Glutamatergic neuron (in vitro differentiated cells): ENCODE data around the gene ARPC1A. TPM values are rescaled to one million over a fixed set of nuclear protein-coding genes. Genes with fewer than 3 reads are reported as not detected.
"Not testable (repeated sequence)": the region's sequence is repeated elsewhere in the genome, so short reads cannot be mapped to it uniquely, and the experiment has no call there.

Source experiments
- DNase-seq: peaks from one replicate; pipeline ENCODE4 v3.0.0; 2022
- H3K27ac Mint-ChIP-seq: one replicate; pipeline ENCODE4 v1.8.0; 2020; ENCODE audit warnings: mild to moderate bottlenecking, mixed read lengths, inconsistent platforms; ENCODE audit not compliant: unreplicated experiment
- H3K27me3 Mint-ChIP-seq: one replicate; pipeline ENCODE4 v1.8.0; 2020; ENCODE audit warnings: mild to moderate bottlenecking, moderate library complexity, mixed read lengths, inconsistent platforms; ENCODE audit not compliant: unreplicated experiment
- H3K36me3 Mint-ChIP-seq: one replicate; pipeline ENCODE4 v1.8.0; 2020; ENCODE audit warnings: mild to moderate bottlenecking, mixed read lengths, inconsistent platforms; ENCODE audit not compliant: unreplicated experiment
- H3K4me1 Mint-ChIP-seq: one replicate; pipeline ENCODE4 v1.8.0; 2020; ENCODE audit warnings: mild to moderate bottlenecking, low read depth, mixed read lengths, inconsistent platforms; ENCODE audit not compliant: unreplicated experiment
- H3K4me3 Mint-ChIP-seq: one replicate; pipeline ENCODE4 v1.8.0; 2020; ENCODE audit warnings: mild to moderate bottlenecking, mixed read lengths, inconsistent platforms; ENCODE audit not compliant: unreplicated experiment
- H3K9me3 Mint-ChIP-seq: one replicate; pipeline ENCODE4 v1.8.0; 2020; ENCODE audit warnings: mild to moderate bottlenecking, moderate library complexity, mixed read lengths, inconsistent platforms; ENCODE audit not compliant: unreplicated experiment
- total RNA-seq: library from RNA; stranded (reverse); fragmentation: NEBNext Ultra II Directional; extraction: Animal tissue kit (Norgen Biotek cat#: 25700); gene quantifications from one replicate; pipeline ENCODE4 v1.2.1, GENCODE V29; 2021; ENCODE audit not compliant: unreplicated experiment
- TF ChIP-seq, protein P1 (sequence below): fragments of 200-600 bp; sonication (generic); IDR thresholded peaks from one replicate; pipeline ENCODE4 v1.5.0; 2021; ENCODE audit not compliant: partially characterized antibody, unreplicated experiment

ARPC1A gene
- total RNA-seq, 1 donor from 2014 or later = 173 TPM

DNA sequence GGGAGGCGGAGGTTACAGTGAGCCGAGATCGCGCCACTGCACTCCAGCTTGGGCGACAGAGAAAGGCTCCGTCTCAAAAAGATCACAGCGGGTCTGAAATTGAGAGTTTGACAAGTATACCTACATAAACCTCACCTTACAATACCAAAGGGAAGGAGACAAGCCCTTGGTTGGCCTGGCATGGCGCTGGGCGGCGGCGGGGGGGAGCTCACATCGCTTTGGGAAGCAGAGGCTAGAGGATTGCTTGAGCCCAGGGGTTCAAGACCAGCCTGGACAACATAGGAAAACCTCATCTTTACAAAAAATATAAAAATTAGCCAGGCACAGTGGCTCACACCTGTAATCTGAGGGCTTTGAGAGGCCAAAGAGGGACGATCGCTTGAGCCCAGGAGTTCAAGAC is 1.1 kb upstream of the ARPC1A start:
- DNase-seq = no peak
- peak overlapping the region; percentile 84 for H3K27ac Mint-ChIP-seq
- H3K4me3 Mint-ChIP-seq = peak overlapping the region; percentile 89
- H3K36me3 Mint-ChIP-seq = no peaks in the 10 kb centered on the region
- peaks cover 9% of the 10 kb centered on the region for H3K9me3 Mint-ChIP-seq
- TF ChIP-seq, protein P1, sequence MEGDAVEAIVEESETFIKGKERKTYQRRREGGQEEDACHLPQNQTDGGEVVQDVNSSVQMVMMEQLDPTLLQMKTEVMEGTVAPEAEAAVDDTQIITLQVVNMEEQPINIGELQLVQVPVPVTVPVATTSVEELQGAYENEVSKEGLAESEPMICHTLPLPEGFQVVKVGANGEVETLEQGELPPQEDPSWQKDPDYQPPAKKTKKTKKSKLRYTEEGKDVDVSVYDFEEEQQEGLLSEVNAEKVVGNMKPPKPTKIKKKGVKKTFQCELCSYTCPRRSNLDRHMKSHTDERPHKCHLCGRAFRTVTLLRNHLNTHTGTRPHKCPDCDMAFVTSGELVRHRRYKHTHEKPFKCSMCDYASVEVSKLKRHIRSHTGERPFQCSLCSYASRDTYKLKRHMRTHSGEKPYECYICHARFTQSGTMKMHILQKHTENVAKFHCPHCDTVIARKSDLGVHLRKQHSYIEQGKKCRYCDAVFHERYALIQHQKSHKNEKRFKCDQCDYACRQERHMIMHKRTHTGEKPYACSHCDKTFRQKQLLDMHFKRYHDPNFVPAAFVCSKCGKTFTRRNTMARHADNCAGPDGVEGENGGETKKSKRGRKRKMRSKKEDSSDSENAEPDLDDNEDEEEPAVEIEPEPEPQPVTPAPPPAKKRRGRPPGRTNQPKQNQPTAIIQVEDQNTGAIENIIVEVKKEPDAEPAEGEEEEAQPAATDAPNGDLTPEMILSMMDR = no peak
- peaks cover 9% of the 10 kb centered on the region for H3K27me3 Mint-ChIP-seq
- peaks cover 8% of the 10 kb centered on the region for H3K4me1 Mint-ChIP-seq

DNA sequence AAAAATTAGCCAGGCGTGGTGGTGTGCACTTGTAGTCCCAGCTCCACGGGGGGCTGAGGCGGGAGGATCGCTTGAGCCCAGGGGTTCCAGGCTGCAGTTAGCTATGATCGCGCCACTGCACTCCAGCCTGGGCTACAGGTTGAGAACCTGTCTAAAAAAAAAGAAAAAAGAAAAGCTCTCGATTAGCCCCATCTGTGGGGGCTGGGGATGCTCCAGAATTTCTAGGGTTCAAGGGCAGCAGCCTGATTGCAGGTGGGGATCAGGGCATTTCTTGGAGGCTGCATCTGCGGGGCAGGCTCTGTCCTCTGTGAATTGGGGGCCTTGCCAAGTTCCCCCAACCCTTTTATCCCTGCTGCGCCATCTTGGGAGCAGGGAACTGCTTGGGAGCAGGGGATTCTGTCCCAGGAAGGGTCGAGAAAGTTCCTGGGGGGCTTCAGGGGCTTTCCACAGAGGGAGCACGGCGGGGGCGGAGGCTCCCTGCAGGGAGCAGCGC is 651 bp upstream of the ARPC1A start:
- Mint-ChIP-seq H3K27me3 (peaks cover 9% of the 10 kb centered on the region), H3K4me3 (peak overlapping the region; percentile 89), H3K36me3 (no peaks in the 10 kb centered on the region), H3K27ac (peak overlapping the region; percentile 84), H3K9me3 (peaks cover 9% of the 10 kb centered on the region), H3K4me1 (peaks cover 8% of the 10 kb centered on the region)
- DNase-seq = no peak
- TF ChIP-seq, protein P1 = no peak

DNA sequence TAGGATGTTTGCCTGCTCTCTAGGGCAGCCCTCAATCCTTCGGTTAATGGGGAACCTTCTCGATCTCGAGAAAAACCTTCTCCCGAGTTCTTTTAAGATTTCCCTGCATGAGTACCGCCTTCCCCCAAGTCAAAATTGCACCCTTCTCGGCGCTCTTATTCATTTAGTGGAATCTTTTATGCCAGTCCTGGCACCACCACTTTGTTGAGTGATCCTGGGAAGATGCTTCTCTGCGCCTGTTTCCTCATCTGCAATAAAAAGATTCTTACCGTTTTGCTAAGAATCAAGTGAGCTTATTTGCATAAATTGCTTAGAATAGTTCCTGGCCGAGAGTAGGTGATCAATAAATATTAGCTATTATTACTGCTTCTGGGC is 697 bp downstream of the ARPC1A start:
- TF ChIP-seq, protein P1 = no peak
- H3K27ac Mint-ChIP-seq = peak overlapping the region; percentile 84
- H3K4me3 Mint-ChIP-seq = peak overlapping the region; percentile 96
- no peak for DNase-seq
- peaks cover 8% of the 10 kb centered on the region for H3K4me1 Mint-ChIP-seq
- peaks cover 9% of the 10 kb centered on the region for H3K9me3 Mint-ChIP-seq
- peaks cover 9% of the 10 kb centered on the region for H3K27me3 Mint-ChIP-seq
- no peaks in the 10 kb centered on the region for H3K36me3 Mint-ChIP-seq

DNA sequence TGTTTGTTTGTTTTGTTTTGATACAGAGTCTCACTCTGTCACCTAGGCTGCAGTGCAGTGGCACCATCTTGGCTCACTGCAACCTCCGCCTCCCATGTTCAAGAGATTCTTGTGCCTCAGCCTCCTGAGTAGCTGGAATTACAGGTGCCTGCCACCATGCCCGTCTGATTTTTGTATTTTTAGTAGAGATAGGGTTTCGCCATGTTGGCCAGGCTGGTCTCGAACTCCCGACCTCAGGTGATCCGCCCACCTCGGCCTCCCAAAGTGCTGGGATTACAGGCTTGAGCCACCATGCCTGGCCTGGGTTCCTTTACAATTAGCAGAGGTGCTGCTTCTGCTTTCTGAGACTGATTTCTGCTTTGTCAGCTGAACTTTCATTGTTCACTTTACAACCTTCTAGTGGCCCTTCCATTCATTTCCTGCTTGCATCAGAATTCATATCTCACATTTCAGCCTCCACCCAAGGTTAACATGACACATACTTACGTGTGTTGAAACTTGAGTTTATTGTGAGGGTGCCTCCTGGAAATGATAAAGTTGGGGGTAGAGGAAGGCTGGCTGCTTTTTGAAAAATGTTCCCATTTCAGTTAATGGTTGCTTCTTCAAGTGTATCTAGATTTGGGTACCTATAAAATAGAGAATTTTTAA is 4.7 kb downstream of the ARPC1A start:
- DNase-seq, H3K27me3 Mint-ChIP-seq, H3K4me3 Mint-ChIP-seq, H3K4me1 Mint-ChIP-seq, H3K27ac Mint-ChIP-seq, H3K9me3 Mint-ChIP-seq, H3K36me3 Mint-ChIP-seq: not testable (repeated sequence)

DNA sequence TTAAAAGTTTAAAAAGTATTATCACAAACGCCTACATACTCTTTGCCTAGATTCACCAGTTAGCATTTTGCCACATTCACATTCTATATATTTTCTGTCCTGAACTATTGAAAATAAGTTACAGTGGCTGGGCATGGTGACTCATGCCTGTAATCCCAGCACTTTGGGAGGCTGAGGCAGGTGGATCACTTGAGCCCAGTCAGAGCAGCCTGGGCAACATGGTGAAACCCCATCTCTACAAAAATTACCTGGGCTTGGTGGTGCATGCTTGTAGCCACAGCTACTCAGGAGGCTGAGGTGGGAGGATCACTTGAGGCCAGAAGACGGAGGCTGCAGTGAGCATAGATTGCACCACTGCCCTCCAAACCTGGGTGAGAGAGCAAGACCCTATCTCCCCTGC is 5.3 kb downstream of the ARPC1A start:
- no peaks in the 10 kb centered on the region for H3K36me3 Mint-ChIP-seq
- peaks cover 6% of the 10 kb centered on the region for H3K9me3 Mint-ChIP-seq
- H3K27ac Mint-ChIP-seq = no peak overlapping the region
- peaks cover 8% of the 10 kb centered on the region for H3K4me1 Mint-ChIP-seq
- TF ChIP-seq, protein P1 = no peak
- peaks cover 9% of the 10 kb centered on the region for H3K27me3 Mint-ChIP-seq
- no peak for DNase-seq
- H3K4me3 Mint-ChIP-seq = no peak overlapping the region
